Measurements from ENCODE around the gene ATP10A.

The ATP10A gene

GRCh38 chr15:25716414-25717126, 146.6 kb downstream of the ATP10A start:
- DNase-seq, result no peak

DNA sequence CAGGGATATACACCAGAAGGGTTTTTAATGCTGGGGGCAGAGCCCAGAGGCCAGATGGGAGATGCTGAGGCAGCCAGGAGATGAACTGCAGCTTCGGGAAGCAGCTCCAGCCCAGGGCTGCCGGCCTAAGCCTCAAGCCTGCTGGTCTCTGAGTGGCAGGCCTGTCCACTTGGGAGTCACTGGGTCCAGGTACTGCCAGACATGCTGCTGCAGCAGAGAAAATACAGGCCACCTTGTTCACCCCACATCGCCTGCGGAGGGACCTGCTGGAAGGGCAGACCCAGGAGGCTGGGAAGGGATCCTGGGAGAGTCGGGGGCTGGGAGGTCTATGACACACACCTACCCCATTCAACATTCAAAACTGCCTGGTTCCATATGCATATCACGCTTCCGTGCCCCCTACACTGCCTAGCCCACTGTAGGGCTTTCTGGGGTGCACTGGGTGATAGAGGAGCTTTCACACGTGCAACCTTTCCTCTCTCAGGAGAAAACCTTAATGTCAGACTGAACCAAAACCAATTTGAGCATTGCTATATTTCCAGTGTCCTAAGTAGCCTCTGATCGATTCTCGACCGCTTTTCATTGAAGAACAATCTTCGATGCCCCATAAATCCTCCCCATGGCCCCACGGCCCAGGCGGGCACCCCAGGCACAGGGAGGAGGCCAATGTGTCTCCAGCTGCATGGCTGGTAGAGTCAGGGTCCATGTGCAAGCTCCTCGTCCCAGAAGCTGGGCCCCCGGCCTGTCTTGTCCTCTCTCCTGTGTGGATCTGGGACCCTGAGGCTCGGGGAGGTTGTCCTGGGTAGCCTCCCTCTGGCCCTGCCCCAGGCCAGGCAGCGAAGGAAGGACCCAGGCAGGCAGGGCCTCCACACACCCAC, 147.4 kb downstream of the ATP10A start:
- no peak for DNase-seq

DNA sequence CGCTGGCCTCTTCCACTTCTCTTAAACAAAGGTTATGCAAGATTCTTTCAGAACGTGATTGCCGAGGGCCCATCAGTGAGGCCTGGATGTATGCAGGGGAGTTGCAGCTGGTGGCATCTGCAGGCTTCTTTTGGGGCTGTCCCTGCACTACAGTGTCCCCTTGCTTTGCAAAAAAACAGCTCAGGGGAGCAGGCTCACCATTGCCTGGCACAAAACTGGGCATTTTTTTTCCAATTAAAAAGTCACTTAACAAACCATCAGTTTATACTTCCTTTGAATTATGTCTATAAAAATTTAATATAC, 148.6 kb downstream of the ATP10A start:
- no peak for DNase-seq

GRCh38 chr15:25713736-25714537, 149.2 kb downstream of the ATP10A start:
- no peak for DNase-seq

- DNase-seq, result no peak
Measured at GRCh38 chr15:25712961-25713355, 150.2 kb downstream of the ATP10A start.

GRCh38 chr15:25712192-25712960, 150.8 kb downstream of the ATP10A start:
- DNase-seq, result no peak

- DNase-seq, result no peak
Measured at GRCh38 chr15:25711691-25712090, 151.4 kb downstream of the ATP10A start.

DNA sequence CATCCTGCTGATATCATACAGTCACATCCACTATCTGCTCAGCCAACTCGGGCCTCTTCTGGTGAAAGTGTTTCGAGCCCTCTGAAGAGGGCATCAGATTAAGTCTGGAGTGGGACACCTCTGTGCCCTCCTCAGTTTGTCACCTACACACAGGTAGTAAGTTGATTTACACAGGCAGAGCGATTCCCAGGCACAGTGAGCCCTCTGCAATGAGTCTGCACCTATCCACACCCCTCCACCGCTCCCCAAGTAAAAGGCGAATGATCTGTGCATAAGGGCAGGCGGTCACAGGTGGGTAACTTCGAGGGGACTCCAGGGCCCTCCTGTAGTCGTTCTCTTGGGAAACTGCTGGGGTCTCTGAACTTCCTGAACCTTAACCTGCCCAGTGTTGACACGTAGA, 152.0 kb downstream of the ATP10A start:
- DNase-seq, result no peak

DNA sequence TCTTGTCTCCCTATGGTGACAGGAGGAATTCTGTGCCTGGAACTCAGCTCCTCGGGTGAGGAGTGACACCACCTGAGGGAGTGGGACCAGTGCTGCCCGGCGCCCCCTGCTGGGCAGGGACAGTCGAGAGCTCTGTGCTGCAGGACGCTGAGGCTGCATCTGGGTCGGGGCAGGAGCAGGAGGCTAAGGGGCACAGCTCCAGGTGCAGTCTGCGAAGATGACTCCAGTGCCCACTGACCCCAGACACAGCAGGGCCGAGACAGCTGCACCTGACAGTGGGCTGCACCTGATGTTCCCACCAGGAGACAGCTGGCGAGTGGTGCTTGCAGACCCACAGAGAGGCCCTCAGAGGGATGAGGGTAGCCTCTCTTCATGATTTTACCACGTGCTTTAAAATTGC, 152.9 kb downstream of the ATP10A start:
- no peak for DNase-seq

DNA sequence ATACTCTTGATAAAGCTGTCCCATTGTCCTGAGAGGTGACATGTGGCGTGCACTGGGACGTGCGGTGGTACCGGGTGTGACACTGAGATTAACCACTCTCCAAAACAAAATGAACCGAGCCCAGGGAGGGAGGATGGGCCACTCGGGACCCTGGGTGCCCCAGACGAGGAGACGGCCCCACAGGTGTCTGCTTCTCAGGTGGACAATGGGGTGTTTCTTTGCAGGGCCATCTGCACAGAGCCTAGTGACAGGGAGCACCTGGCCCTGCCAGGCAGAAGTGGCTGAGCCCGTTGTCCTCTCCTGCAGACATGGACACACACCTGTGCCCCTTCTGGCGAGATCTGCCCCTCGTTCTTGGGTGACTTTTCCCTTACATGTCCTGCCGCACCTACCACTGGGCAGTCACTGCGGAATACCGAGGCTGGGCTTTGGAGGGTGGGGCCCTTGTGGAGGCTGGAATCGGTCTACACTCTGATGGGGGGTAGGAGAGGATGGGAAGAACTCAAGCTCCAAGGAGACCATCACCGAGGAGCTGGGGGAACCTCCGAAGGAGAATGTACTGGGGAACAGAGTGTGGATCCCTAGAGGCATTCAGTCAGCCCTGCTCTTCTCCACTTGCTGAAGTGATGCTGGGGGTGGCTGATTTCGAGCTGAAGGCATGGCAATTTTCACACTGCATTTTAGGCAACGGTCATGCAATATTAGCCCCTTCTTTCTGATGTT, 153.5 kb downstream of the ATP10A start:
- DNase-seq, result no peak

DNA sequence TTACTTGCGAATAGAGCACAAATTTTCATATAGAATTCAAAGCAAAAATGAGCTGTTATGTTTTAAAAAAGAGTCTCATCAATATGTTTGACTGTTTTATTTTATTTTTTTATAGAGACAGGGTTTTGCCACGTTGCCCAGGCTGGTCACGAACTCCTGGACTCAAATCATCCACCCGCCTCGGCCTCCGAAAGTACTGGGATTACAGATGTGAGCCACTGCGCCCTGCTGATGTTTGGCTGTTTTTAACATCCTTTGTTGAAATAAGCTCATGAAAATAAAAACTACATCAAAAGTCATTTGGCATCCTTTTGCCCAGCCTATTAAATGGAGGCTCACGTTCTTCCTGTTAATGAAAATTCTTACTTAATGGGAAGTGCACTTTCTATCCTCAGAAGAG, 154.7 kb downstream of the ATP10A start:
- no peak for DNase-seq

- no peak for DNase-seq
Measured at GRCh38 chr15:25707656-25708365, 155.3 kb downstream of the ATP10A start.

DNA sequence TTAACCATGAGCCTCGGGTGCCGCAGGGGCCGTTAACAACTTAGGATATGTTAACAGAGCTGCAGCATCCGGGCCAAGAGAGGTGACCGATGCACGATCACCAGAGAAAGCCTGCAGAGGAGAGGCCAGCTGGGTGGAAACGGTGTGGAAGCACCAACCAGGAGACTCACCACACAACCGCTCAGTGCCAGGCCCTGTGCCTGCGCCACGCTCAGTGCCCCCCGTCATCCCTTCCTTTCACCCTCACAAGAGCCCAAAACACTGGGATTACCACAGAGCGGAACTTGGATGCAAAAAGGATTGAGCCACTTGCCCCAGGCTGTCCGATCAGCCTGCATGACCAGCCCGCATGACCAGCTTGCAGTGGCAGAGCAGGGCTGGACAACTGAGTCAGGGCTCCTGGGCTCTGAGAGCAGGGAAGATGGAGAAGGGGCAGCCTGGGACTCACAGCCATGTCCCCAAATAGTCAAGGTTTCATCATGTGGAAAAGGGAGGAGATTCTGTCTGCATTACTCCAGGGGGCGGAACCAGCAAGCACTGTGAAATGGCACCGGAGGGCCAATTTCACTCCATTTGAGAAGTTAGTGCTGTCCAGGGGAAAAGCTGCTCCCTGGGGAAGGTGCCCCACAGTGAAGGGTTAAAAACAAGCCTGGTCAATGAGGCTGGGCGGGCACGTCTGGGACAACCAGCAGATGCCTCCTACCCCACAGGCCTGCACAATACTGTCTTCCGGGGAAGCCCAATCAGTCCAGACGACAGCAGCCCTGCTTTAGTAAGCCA, 156.8 kb downstream of the ATP10A start:
- no peak for DNase-seq

- DNase-seq, result no peak
Measured at GRCh38 chr15:25705433-25706115, 157.6 kb downstream of the ATP10A start.

GRCh38 chr15:25703726-25704125, 159.4 kb downstream of the ATP10A start:
- no peak for DNase-seq

DNA sequence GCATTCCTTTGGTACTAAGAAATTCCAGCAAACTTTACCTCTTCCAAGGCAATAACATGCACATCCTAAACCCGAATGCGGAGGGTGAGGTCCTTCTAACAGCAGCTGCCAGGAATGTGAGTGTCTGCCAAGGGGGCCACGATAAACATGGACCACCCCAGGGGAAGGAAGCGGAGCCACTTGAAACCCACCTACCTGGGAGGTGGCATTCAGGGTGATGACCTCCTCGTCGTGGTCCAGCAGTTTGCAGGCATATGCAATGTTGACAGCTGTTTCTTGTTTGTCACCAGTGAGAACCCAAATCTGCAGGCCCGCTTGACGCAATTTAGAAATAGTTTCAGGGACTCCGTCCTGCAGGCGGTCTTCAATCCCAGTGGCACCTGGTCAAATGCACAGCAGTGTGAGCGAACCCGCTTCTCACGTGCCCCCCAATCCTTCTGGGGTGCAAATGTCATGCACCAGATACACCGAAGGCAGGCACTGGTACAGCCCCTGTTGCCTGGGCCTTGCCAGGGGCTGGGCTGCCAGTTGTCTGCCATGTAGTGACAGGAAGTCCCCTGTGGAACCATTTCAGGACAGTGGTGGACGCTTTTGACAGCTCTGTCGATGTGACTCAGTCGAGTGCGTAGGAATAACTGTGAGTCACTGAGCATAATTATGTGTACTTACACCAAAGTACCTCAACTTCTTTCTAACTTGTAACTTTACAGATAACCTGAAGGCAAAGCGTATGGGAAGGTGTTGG, 161.2 kb downstream of the ATP10A start:
- no peak for DNase-seq

DNA sequence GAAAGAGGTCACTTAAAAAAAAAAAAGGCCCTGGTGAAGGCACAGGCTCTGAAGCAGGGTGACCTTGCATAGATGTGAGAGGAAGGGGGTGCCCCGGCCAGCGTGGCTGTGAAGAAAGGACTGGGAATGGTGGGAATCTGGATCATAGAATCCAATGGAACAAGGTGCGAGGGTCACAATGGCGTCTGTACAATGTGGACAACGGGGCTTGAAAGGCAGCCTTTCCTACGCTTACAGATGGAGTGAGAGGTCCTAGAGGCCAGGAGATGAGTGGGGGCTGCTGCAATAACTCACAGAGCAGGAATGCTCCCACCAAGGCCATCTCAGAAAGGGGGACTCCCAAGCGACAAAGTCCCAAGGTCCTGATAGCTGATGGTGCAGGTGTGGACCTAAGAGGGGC, 162.2 kb downstream of the ATP10A start:
- DNase-seq, result no peak

DNA sequence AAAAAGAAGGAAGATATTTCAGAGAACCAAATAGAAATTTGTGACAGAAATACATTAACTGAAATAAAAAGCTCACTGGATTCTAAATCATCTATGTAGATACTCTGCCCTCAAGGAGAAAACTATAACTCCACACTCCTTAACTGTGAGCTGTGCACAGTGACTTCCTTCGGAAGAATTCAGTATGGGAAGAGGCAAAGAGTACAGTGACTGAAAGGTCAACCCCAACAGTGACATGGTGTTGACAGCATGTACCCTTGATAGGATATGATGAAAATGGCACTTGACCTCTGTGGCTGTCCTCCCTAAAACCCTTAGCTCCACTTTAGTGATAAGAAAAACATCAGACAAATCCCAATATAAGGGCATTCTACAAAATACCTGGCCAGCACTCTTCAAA, 165.5 kb downstream of the ATP10A start:
- DNase-seq, result no peak
